HCT116 (cell line): ENCODE measurements around the gene RADX. TPM values are rescaled to one million over a fixed set of nuclear protein-coding genes. Genes with fewer than 3 reads are reported as not detected.

Experiments
- ATAC-seq: fragments of 200-7000 bp; cut with Tn5 transposase; 2 replicates; pipeline ENCODE4 v1.9.1; 2020; ENCODE audit warnings: mild to moderate bottlenecking, moderate library complexity
- BruUV-seq: library from RNA; stranded (reverse); fragments of 400-500 nt; replicated peaks from 2 replicates; lab custom pipeline; 2021; lab: Mats Ljungman, UMichigan
- CTCF ChIA-PET: fragments of 300-600 bp; sonication (Branson Sonifier 250); formaldehyde crosslinking; loops from one replicate; lab custom pipeline; 2021; ENCODE audit warnings: antibody characterized with exemption; lab: Charles Lee
- POLR2A ChIA-PET: fragments of 300-600, 350-600 bp; sonication (Branson Sonifier 250); formaldehyde crosslinking; loops from one replicate; lab custom pipeline; 2021; ENCODE audit warnings: antibody characterized with exemption; lab: Charles Lee
- RAD21 ChIA-PET, 2 experiments: fragments of 300-600 bp; sonication (Branson Sonifier 250); formaldehyde crosslinking; loops; one replicate each; lab custom pipeline; 2023; ENCODE audit warnings: low total read pairs in 2 of 2; ENCODE audit not compliant: uncharacterized antibody in 2 of 2, unreplicated experiment in 2 of 2, low non-redundant PET in 1 of 2; lab: Charles Lee
- DNase-seq: peaks from one replicate; pipeline ENCODE4 v3.0.0-alpha.2; 2010; ENCODE audit warnings: low read depth, low spot score
- H2AFZ ChIP-seq: fragments of 200-600 bp; shearing (Covaris generic), sonication (generic); 2 replicates; pipeline ENCODE4 v1.6.1; 2017; ENCODE audit warnings: low read depth, mixed run types, mixed read lengths, antibody characterized with exemption, low read length; ENCODE audit not compliant: poor library complexity, severe bottlenecking
- H3K27ac ChIP-seq: 2 replicates; pipeline ENCODE4 v1.5.1; 2012; ENCODE audit warnings: low read depth, low read length
- H3K27me3 ChIP-seq: fragments of 200-600 bp; sonication (generic); 2 replicates; pipeline ENCODE4 v1.6.1; 2016; ENCODE audit warnings: mixed run types, low read length, mixed read lengths; ENCODE audit not compliant: insufficient read depth
- H3K36me3 ChIP-seq, 2 experiments: fragments of 200-500 bp in 1 of 2; fragments of 200-600 bp in 1 of 2; sonication (Bioruptor generic) in 1 of 2; sonication (generic) in 1 of 2; 2 replicates each; pipeline versions ENCODE4 v1.5.1 to v1.6.1; 2014 to 2016; ENCODE audit warnings: low read length in 2 of 2, inconsistent platforms in 1 of 2, mixed read lengths in 1 of 2, mixed run types in 1 of 2; ENCODE audit not compliant: insufficient read depth in 2 of 2, control insufficient read depth in 1 of 2
- H3K4me1 ChIP-seq, 2 experiments: fragments of 200-600 bp in 1 of 2; sonication (generic) in 1 of 2; 2 replicates each; pipeline versions ENCODE4 v1.5.1 to v1.6.1; 2012 to 2017; ENCODE audit warnings: low read length in 2 of 2, inconsistent platforms in 1 of 2, mild to moderate bottlenecking in 1 of 2, mixed read lengths in 1 of 2, mixed run types in 1 of 2, moderate library complexity in 1 of 2; ENCODE audit not compliant: insufficient read depth in 2 of 2, control insufficient read depth in 1 of 2
- H3K4me2 ChIP-seq: fragments of 200-600 bp; sonication (generic); 2 replicates; pipeline ENCODE4 v1.6.1; 2017; ENCODE audit warnings: mixed run types, low read length, mixed read lengths
- H3K4me3 ChIP-seq, 2 experiments: fragments of 200-600 bp in 1 of 2; sonication (generic) in 1 of 2; replicated peaks in 1 of 2; 2 replicates each; pipeline ENCODE4 v1.5.1; 2011 to 2016; ENCODE audit warnings: low read length in 2 of 2, control low read depth in 1 of 2, low read depth in 1 of 2, mild to moderate bottlenecking in 1 of 2, mixed read lengths in 1 of 2, mixed run types in 1 of 2
- H3K79me2 ChIP-seq: fragments of 200-600 bp; sonication (generic); 2 replicates; pipeline ENCODE4 v1.6.1; 2017; ENCODE audit warnings: mild to moderate bottlenecking, mixed run types, low read length, moderate library complexity, mixed read lengths; ENCODE audit not compliant: insufficient read depth
- H3K9ac ChIP-seq: fragments of 200-600 bp; sonication (generic); 2 replicates; pipeline ENCODE4 v1.6.1; 2016; ENCODE audit warnings: low read length, mixed read lengths
- H3K9me2 ChIP-seq: fragments of 200-600 bp; sonication (generic), shearing (Covaris generic); 2 replicates; pipeline ENCODE4 v1.6.1; 2017; ENCODE audit warnings: mixed run types, mild to moderate bottlenecking, moderate library complexity; ENCODE audit not compliant: insufficient read depth
- H3K9me3 ChIP-seq, 2 experiments: fragments of 200-500 bp in 1 of 2; fragments of 200-600 bp in 1 of 2; sonication (Bioruptor generic) in 1 of 2; sonication (generic) in 1 of 2; 2 replicates each; pipeline ENCODE4 v1.6.1; 2014 to 2017; ENCODE audit warnings: low read length in 2 of 2, mixed read lengths in 2 of 2, inconsistent platforms in 1 of 2, low read depth in 1 of 2, mild to moderate bottlenecking in 1 of 2, mixed run types in 1 of 2, moderate library complexity in 1 of 2; ENCODE audit not compliant: control insufficient read depth in 1 of 2, insufficient read depth in 1 of 2
- H4K20me1 ChIP-seq: fragments of 200-600 bp; sonication (generic), shearing (Covaris generic); 2 replicates; pipeline ENCODE4 v1.6.1; 2017; ENCODE audit warnings: mixed run types, mild to moderate bottlenecking, moderate library complexity; ENCODE audit not compliant: insufficient read depth
- EGR1 ChIP-seq: IDR thresholded peaks from 2 replicates; pipeline ENCODE4 v1.6.1; 2012; ENCODE audit warnings: low read depth
- ELF1 ChIP-seq: IDR thresholded peaks from 2 replicates; pipeline ENCODE4 v1.6.1; 2012; ENCODE audit warnings: low read depth, borderline replicate concordance
- EZH2phosphoT487 ChIP-seq: fragments of 200-600 bp; IDR thresholded peaks from 2 replicates; pipeline ENCODE4 v1.6.1; 2018; ENCODE audit warnings: antibody characterized with exemption, borderline replicate concordance
- FOSL1 ChIP-seq: IDR thresholded peaks from 2 replicates; pipeline ENCODE4 v1.6.1; 2012; ENCODE audit warnings: low read depth
- JUND ChIP-seq: IDR thresholded peaks from 2 replicates; pipeline ENCODE4 v1.6.1; 2012
- POLR2A ChIP-seq: IDR thresholded peaks from 2 replicates; pipeline ENCODE4 v1.7.0; 2011; ENCODE audit warnings: borderline replicate concordance; ENCODE audit not compliant: insufficient read depth, insufficient read length; ENCODE audit errors: extremely low read depth
- RAD21 ChIP-seq: IDR thresholded peaks from 2 replicates; pipeline ENCODE4 v1.6.1; 2012; ENCODE audit warnings: low read depth, mild to moderate bottlenecking
- SP1 ChIP-seq: IDR thresholded peaks from 2 replicates; pipeline ENCODE4 v1.6.1; 2012; ENCODE audit warnings: low read depth
- SRF ChIP-seq: IDR thresholded peaks from 2 replicates; pipeline ENCODE4 v1.6.1; 2012; ENCODE audit warnings: low read depth
- ZFX ChIP-seq: fragments of 450-650 bp; IDR thresholded peaks from 2 replicates; pipeline ENCODE4 v1.6.1; 2017
- intact Hi-C: fragments of 100-400 bp; cut with micrococcal nuclease; formaldehyde crosslinking; loops from 2 replicates; pipeline ENCODE4 v1.10.0; 2022
- total RNA-seq: library from RNA; stranded (reverse); gene quantifications from one replicate; pipeline ENCODE4 v1.2.1, GENCODE V29; 2021; ENCODE audit not compliant: unreplicated experiment
- TF ChIP-seq, protein P1 (sequence below): IDR thresholded peaks from 2 replicates; pipeline ENCODE4 v1.6.1; 2011; ENCODE audit warnings: mild to moderate bottlenecking, low read length, moderate library complexity; ENCODE audit not compliant: insufficient replicate concordance; ENCODE audit errors: extremely low read depth
- TF ChIP-seq, protein P2 (sequence below): IDR thresholded peaks from 2 replicates; pipeline ENCODE4 v1.6.1; 2012

RADX gene
- total RNA-seq, 1 experiment from 2014 or later: 8.0 TPM

DNA sequence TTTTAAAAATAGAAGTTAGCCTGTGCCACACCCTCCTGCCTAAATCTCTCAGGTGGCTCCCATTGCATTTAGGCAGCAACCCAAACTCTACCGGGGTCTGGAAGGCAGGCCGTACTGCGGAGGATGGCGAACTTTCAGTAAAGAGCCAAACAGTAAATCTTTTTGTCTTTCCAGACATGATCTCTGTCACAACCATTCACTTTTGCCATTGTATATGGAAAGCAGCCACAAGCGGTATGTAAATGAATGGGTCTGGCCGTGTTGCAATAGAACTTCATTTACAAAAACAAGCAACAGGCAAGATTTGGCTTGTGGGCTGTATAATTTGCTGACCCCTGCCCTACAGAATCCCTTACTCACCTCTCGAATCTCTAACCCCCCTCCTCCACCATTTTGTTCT, 3.3 kb downstream of the RADX start:
- intact Hi-C loops: no loop called here
- H3K9me2 ChIP-seq: no peaks in the 10 kb centered on the region
- H3K4me1 ChIP-seq: peaks cover 0 to 13% of the 10 kb centered on the region in 2 experiments; a peak in 1 of 4 replicates
- no peaks in the 10 kb centered on the region for H4K20me1 ChIP-seq
- TF ChIP-seq SRF (no peak), EZH2phosphoT487 (no peak), ZFX (no peak), POLR2A (no peak), EGR1 (no peak), RAD21 (no peak), JUND (no peak), SP1 (no peak), FOSL1 (no peak), ELF1 (no peak)
- TF ChIP-seq, protein P1, sequence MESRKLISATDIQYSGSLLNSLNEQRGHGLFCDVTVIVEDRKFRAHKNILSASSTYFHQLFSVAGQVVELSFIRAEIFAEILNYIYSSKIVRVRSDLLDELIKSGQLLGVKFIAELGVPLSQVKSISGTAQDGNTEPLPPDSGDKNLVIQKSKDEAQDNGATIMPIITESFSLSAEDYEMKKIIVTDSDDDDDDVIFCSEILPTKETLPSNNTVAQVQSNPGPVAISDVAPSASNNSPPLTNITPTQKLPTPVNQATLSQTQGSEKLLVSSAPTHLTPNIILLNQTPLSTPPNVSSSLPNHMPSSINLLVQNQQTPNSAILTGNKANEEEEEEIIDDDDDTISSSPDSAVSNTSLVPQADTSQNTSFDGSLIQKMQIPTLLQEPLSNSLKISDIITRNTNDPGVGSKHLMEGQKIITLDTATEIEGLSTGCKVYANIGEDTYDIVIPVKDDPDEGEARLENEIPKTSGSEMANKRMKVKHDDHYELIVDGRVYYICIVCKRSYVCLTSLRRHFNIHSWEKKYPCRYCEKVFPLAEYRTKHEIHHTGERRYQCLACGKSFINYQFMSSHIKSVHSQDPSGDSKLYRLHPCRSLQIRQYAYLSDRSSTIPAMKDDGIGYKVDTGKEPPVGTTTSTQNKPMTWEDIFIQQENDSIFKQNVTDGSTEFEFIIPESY: no peak
- TF ChIP-seq, protein P2, sequence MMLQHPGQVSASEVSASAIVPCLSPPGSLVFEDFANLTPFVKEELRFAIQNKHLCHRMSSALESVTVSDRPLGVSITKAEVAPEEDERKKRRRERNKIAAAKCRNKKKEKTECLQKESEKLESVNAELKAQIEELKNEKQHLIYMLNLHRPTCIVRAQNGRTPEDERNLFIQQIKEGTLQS: no peak
- TF ChIP-seq, all 23 proteins: peak for 0
- H3K79me2 ChIP-seq: no peaks in the 10 kb centered on the region
- H3K36me3 ChIP-seq: no peaks in the 10 kb centered on the region
- H3K4me3 ChIP-seq: no peak overlapping the region
- no peak overlapping the region for H3K9ac ChIP-seq
- ChIA-PET POLR2A (no interaction called here), RAD21 (no interaction called here), CTCF (no interaction called here)
- no peaks in the 10 kb centered on the region for H3K27me3 ChIP-seq
- H3K27ac ChIP-seq: no peak overlapping the region
- DNase-seq (no peak), ATAC-seq (no peak)
- H3K9me3 ChIP-seq: no peaks in the 10 kb centered on the region
- BruUV-seq: no TSS peak
- no peak overlapping the region for H3K4me2 ChIP-seq
- no peak overlapping the region for H2AFZ ChIP-seq
